ENCODE data around the gene CAGE1. TPM values are rescaled to one million over a fixed set of nuclear protein-coding genes. Genes with fewer than 3 reads are reported as not detected.
"Not testable (repeated sequence)": the region's sequence is repeated elsewhere in the genome, so short reads cannot be mapped to it uniquely, and the experiment has no call there.

CAGE1 gene
- total RNA-seq, 1 donor from 2014 or later, result 0.16 TPM

GRCh38 chr6:7391151-7391550 lies 1.6 kb upstream of the CAGE1 start:
- peaks cover 55% of the 10 kb centered on the region for H3K36me3 Mint-ChIP-seq (ENCODE audit: low read depth)
- no peak for DNase-seq
- H3K27ac Mint-ChIP-seq, result no peak overlapping the region
- no peaks in the 10 kb centered on the region for H3K9me3 Mint-ChIP-seq
- H3K4me3 Mint-ChIP-seq, result peak overlapping the region; percentile 93
- H3K4me1 Mint-ChIP-seq, result peaks cover 45% of the 10 kb centered on the region
- no peaks in the 10 kb centered on the region for H3K27me3 Mint-ChIP-seq
- intact Hi-C loops (cut with micrococcal nuclease), result loop anchor here (5.0 kb wide), 1 partner anchor 691 kb away; no protein-coding TSS in a partner anchor

- intact Hi-C loops (cut with micrococcal nuclease), result loop anchor here (1.0 to 5.0 kb wide), 2 partner anchors 114 to 692 kb away; no protein-coding TSS in a partner anchor
- Mint-ChIP-seq H3K4me1 (peaks cover 43% of the 10 kb centered on the region), H3K9me3 (no peaks in the 10 kb centered on the region), H3K27ac (peak overlapping the region; percentile 100), H3K27me3 (no peaks in the 10 kb centered on the region), H3K36me3 (ENCODE audit: low read depth) (peaks cover 48% of the 10 kb centered on the region), H3K4me3 (peak overlapping the region; percentile 93)
- no peak for DNase-seq
These were observed 810 bp upstream of the CAGE1 start for GRCh38 chr6:7390226-7390878.

- intact Hi-C loops (cut with micrococcal nuclease), result loop anchor here (1.0 to 10.0 kb wide), 6 partner anchors 76 to 1046 kb away; partner anchors contain the start of genes EEF1E1, SLC35B3, SNRNP48 and SSR1
- DNase-seq, result no peak
- Mint-ChIP-seq H3K36me3 (ENCODE audit: low read depth) (peaks cover 36% of the 10 kb centered on the region), H3K27ac (peak overlapping the region; percentile 100), H3K9me3 (no peaks in the 10 kb centered on the region), H3K27me3 (no peaks in the 10 kb centered on the region), H3K4me1 (peaks cover 43% of the 10 kb centered on the region), H3K4me3 (peak overlapping the region; percentile 93)
These were observed 436 bp downstream of the CAGE1 start for GRCh38 chr6:7389162-7389450.

- Mint-ChIP-seq H3K36me3 (ENCODE audit: low read depth) (no peaks in the 10 kb centered on the region), H3K4me3 (no peak overlapping the region), H3K9me3 (no peaks in the 10 kb centered on the region), H3K27me3 (peaks cover 10% of the 10 kb centered on the region), H3K4me1 (no peaks in the 10 kb centered on the region), H3K27ac (no peak overlapping the region)
- no peak for DNase-seq
- intact Hi-C loops (cut with micrococcal nuclease), result loop anchor here (10.0 kb wide), 2 partner anchors 724 to 1054 kb away; partner anchors contain the start of genes EEF1E1 and SLC35B3
These were observed 8.4 kb downstream of the CAGE1 start for GRCh38 chr6:7381092-7381491.

- Mint-ChIP-seq H3K4me1 (peaks cover 3% of the 10 kb centered on the region), H3K36me3 (ENCODE audit: low read depth) (no peaks in the 10 kb centered on the region), H3K27ac (no peak overlapping the region), H3K27me3 (peaks cover 13% of the 10 kb centered on the region), H3K9me3 (no peaks in the 10 kb centered on the region), H3K4me3 (no peak overlapping the region)
- intact Hi-C loops (cut with micrococcal nuclease), result no loop called here
- DNase-seq, result no peak
These were observed 10.8 kb downstream of the CAGE1 start for GRCh38 chr6:7378740-7379139.

- Mint-ChIP-seq H3K27me3 (peaks cover 19% of the 10 kb centered on the region), H3K36me3 (ENCODE audit: low read depth) (no peaks in the 10 kb centered on the region), H3K27ac (no peak overlapping the region)
These were observed 11.6 kb downstream of the CAGE1 start for GRCh38 chr6:7377961-7378360.

GRCh38 chr6:7373739-7374138 lies 15.8 kb downstream of the CAGE1 start:
- DNase-seq, result no peak
- H3K4me3 Mint-ChIP-seq, result no peak overlapping the region
- peaks cover 6% of the 10 kb centered on the region for H3K4me1 Mint-ChIP-seq
- H3K27me3 Mint-ChIP-seq, result peaks cover 18% of the 10 kb centered on the region
- H3K27ac Mint-ChIP-seq, result no peak overlapping the region
- no peaks in the 10 kb centered on the region for H3K36me3 Mint-ChIP-seq (ENCODE audit: low read depth)
- no peaks in the 10 kb centered on the region for H3K9me3 Mint-ChIP-seq
- intact Hi-C loops (cut with micrococcal nuclease), result no loop called here

More at GRCh38 chr6:7377961-7378360, 11.6 kb downstream of the CAGE1 start:
- DNase-seq, result no peak
- Mint-ChIP-seq H3K9me3 (no peaks in the 10 kb centered on the region), H3K4me3 (no peak overlapping the region), H3K4me1 (peaks cover 6% of the 10 kb centered on the region)
- intact Hi-C loops (cut with micrococcal nuclease), result no loop called here

GRCh38 chr6:7367408-7367807 lies 22.1 kb downstream of the CAGE1 start:
- peaks cover 11% of the 10 kb centered on the region for H3K27me3 Mint-ChIP-seq
- intact Hi-C loops (cut with micrococcal nuclease), result no loop called here
- no peak for DNase-seq
- H3K9me3 Mint-ChIP-seq, result no peaks in the 10 kb centered on the region
- no peak overlapping the region for H3K4me3 Mint-ChIP-seq
- H3K36me3 Mint-ChIP-seq (ENCODE audit: low read depth), result no peaks in the 10 kb centered on the region
- no peak overlapping the region for H3K27ac Mint-ChIP-seq
- no peaks in the 10 kb centered on the region for H3K4me1 Mint-ChIP-seq

- H3K36me3 Mint-ChIP-seq (ENCODE audit: low read depth); DNase-seq; H3K4me3 Mint-ChIP-seq; H3K27ac Mint-ChIP-seq; H3K4me1 Mint-ChIP-seq; H3K9me3 Mint-ChIP-seq; intact Hi-C loops (cut with micrococcal nuclease): not testable (repeated sequence)
- peaks cover 46% of the 10 kb centered on the region for H3K27me3 Mint-ChIP-seq
These were observed 37.6 kb downstream of the CAGE1 start for GRCh38 chr6:7351916-7352315.

- H3K9me3 Mint-ChIP-seq; H3K4me1 Mint-ChIP-seq; intact Hi-C loops (cut with micrococcal nuclease); H3K4me3 Mint-ChIP-seq; DNase-seq; H3K27ac Mint-ChIP-seq; H3K36me3 Mint-ChIP-seq (ENCODE audit: low read depth): not testable (repeated sequence)
- peaks cover 46% of the 10 kb centered on the region for H3K27me3 Mint-ChIP-seq
These were observed 39.0 kb downstream of the CAGE1 start for GRCh38 chr6:7350591-7350990.

- peaks cover 32% of the 10 kb centered on the region for H3K27me3 Mint-ChIP-seq
- H3K4me1 Mint-ChIP-seq; H3K4me3 Mint-ChIP-seq; H3K27ac Mint-ChIP-seq; H3K9me3 Mint-ChIP-seq; intact Hi-C loops (cut with micrococcal nuclease); H3K36me3 Mint-ChIP-seq (ENCODE audit: low read depth); DNase-seq: not testable (repeated sequence)
These were observed 42.0 kb downstream of the CAGE1 start for GRCh38 chr6:7347551-7347997.

- H3K4me3 Mint-ChIP-seq; H3K4me1 Mint-ChIP-seq; H3K9me3 Mint-ChIP-seq; DNase-seq; intact Hi-C loops (cut with micrococcal nuclease); H3K36me3 Mint-ChIP-seq (ENCODE audit: low read depth); H3K27ac Mint-ChIP-seq: not testable (repeated sequence)
- peaks cover 22% of the 10 kb centered on the region for H3K27me3 Mint-ChIP-seq
These were observed 44.6 kb downstream of the CAGE1 start for GRCh38 chr6:7344773-7345450.

GRCh38 chr6:7343546-7344475 lies 45.7 kb downstream of the CAGE1 start:
- intact Hi-C loops (cut with micrococcal nuclease), result no loop called here
- H3K36me3 Mint-ChIP-seq (ENCODE audit: low read depth), result no peaks in the 10 kb centered on the region
- no peak overlapping the region for H3K4me3 Mint-ChIP-seq
- no peaks in the 10 kb centered on the region for H3K9me3 Mint-ChIP-seq
- DNase-seq, result no peak
- H3K27ac Mint-ChIP-seq, result no peak overlapping the region
- H3K27me3 Mint-ChIP-seq, result peaks cover 18% of the 10 kb centered on the region
- peaks cover 4% of the 10 kb centered on the region for H3K4me1 Mint-ChIP-seq

All from activated CD4-positive, alpha-beta T cell treated with anti-CD3 and anti-CD28 coated beads, Interleukin-2, amount 10 ng/mL, durations not matched to agents 24 days and 14 days (primary cell).